Psoas muscle (tissue), 8 donors: ENCODE results near the gene ALK. TPM values are rescaled to one million over a fixed set of nuclear protein-coding genes. Genes with fewer than 3 reads are reported as not detected.
"Not testable (repeated sequence)": the region's sequence is repeated elsewhere in the genome, so short reads cannot be mapped to it uniquely, and the experiment has no call there.

Source experiments
- ATAC-seq, 4 donors: fragments of 200-7000 bp; cut with Tn5 transposase; one replicate each; pipeline ENCODE4 v1.9.1; 2020; ENCODE audit warnings: moderate library complexity in 3 of 4, mild to moderate bottlenecking in 2 of 4
- DNase-seq, 2 donors: peaks; one replicate each; pipeline ENCODE4 v3.0.0-alpha.2; 2020
- H3K27ac ChIP-seq: fragments of 200-600 bp; one replicate; pipeline ENCODE4 v1.8.0; 2022
- H3K27me3 ChIP-seq, 3 donors: fragments of 200-600 bp in 1 of 3; one replicate each; pipeline versions ENCODE4 v1.6.1 to v1.8.0; 2013 to 2022; ENCODE audit warnings: low read length in 2 of 3, mild to moderate bottlenecking in 2 of 3, moderate library complexity in 1 of 3; ENCODE audit not compliant: insufficient read depth in 3 of 3
- H3K36me3 ChIP-seq, 2 donors: fragments of 200-600 bp in 1 of 2; one replicate each; pipeline versions ENCODE4 v1.6.1 to v1.8.0; 2013 to 2022; ENCODE audit warnings: low read depth in 1 of 2, mild to moderate bottlenecking in 1 of 2, moderate library complexity in 1 of 2; ENCODE audit not compliant: insufficient read depth in 1 of 2
- H3K4me1 ChIP-seq: fragments of 200-600 bp; one replicate; pipeline ENCODE4 v1.8.0; 2022
- H3K4me3 ChIP-seq: fragments of 200-600 bp; one replicate; pipeline ENCODE4 v1.8.0; 2022; ENCODE audit warnings: mild to moderate bottlenecking
- H3K9me3 ChIP-seq: fragments of 200-600 bp; one replicate; pipeline ENCODE4 v1.8.0; 2022
- WGBS, 3 donors: extraction: QIAGEN DNeasy Blood & Tissue Kit; methylation state at CpG; one replicate each; pipeline versions ENCODE4 v1.1.6 to v1.1.7; 2013; 5-methylcytosine and 5-hydroxymethylcytosine counted together
- intact Hi-C, 2 donors: fragments of 100-400 bp; cut with DNase I; formaldehyde crosslinking; loops; one replicate each; pipeline versions ENCODE4 v1.11.0 to v1.14.2; 2022
- polyA plus RNA-seq, 3 donors: library from polyadenylated mRNA; stranded (reverse); fragments of 200-250 nt; gene quantifications; one replicate each; pipeline ENCODE4 v1.2.3, GENCODE V29; 2013
- total RNA-seq, 4 donors: library from RNA; stranded (reverse); fragmentation: NEBNext Ultra II Directional in 2 of 4; extraction: Animal tissue kit (Norgen Biotek cat#: 25700) in 2 of 4; gene quantifications; one replicate each; pipeline versions ENCODE4 v1.2.1 to v1.2.4, GENCODE V29; 2021 to 2023
- TF ChIP-seq, protein P1 (sequence below): fragments of 200-600 bp; IDR thresholded peaks from one replicate; pipeline ENCODE4 v1.8.0; 2022; ENCODE audit warnings: antibody characterized with exemption
- donor health status: healthy with polysubstance abuse.
- donor health status: DM: no; HTN: no; CAD: no; lungs with moderate emphysema.
- donor health status: Bipolar disorder and iron deficiency.
- donor health status: healthy.
- donor health status: DM: yes; HTN: yes; CAD: no.
- donor health status: DM: no; HTN: no; CAD: no.
- donor health status: DM: no; HTN: no; CAD: no.
- donor health status: DM: yes; HTN: yes; CAD: no.

Gene ALK
- total and polyA plus RNA-seq, 7 donors, result 0.03 to 0.32 (median 0.08) TPM; not detected in 2

DNA sequence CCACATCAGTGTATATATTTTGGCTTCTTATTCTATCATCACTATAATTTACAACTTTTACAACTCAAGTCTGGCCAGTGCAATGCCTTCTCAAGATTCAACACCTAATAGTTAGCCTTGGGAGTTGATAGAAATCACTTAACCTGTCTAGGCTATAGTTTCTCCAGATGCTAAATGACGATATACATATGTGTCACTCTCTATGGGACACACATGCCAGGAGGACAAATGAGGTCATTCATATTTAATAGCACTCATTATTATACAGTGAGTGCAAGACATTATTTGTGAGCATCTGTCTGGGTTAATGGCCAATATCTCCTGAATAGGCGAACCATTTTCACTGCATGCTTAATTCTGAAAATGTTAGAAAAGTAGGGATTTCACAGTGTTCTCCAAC, 89.8 kb downstream of the ALK start:
- Histone ChIP-seq H3K36me3 (no peaks in the 10 kb centered on the region), H3K27ac (no peak overlapping the region), H3K27me3 (peaks cover 0 to 3% (median 0%) of the 10 kb centered on the region in 3 donors), H3K4me3 (no peak overlapping the region), H3K9me3 (peaks cover under 1% of the 10 kb centered on the region), H3K4me1 (no peaks in the 10 kb centered on the region)
- intact Hi-C loops, result no loop called here
- DNase-seq (no peak), ATAC-seq (no peak)
- 70 to 75% (median 73%) methylated on average over 2 of the region's 2 CpGs for WGBS, 3 donors
- TF ChIP-seq, protein P1, sequence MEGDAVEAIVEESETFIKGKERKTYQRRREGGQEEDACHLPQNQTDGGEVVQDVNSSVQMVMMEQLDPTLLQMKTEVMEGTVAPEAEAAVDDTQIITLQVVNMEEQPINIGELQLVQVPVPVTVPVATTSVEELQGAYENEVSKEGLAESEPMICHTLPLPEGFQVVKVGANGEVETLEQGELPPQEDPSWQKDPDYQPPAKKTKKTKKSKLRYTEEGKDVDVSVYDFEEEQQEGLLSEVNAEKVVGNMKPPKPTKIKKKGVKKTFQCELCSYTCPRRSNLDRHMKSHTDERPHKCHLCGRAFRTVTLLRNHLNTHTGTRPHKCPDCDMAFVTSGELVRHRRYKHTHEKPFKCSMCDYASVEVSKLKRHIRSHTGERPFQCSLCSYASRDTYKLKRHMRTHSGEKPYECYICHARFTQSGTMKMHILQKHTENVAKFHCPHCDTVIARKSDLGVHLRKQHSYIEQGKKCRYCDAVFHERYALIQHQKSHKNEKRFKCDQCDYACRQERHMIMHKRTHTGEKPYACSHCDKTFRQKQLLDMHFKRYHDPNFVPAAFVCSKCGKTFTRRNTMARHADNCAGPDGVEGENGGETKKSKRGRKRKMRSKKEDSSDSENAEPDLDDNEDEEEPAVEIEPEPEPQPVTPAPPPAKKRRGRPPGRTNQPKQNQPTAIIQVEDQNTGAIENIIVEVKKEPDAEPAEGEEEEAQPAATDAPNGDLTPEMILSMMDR, result no peak

GRCh38 chr2:29829841-29830240, 91.5 kb downstream of the ALK start:
- no peak for DNase-seq
- Histone ChIP-seq H3K36me3 (no peaks in the 10 kb centered on the region), H3K27me3 (peaks cover 0 to 3% (median 0%) of the 10 kb centered on the region in 3 donors), H3K4me3 (no peak overlapping the region), H3K9me3 (no peaks in the 10 kb centered on the region), H3K4me1 (no peaks in the 10 kb centered on the region), H3K27ac (no peak overlapping the region)
- TF ChIP-seq, protein P1, result no peak
- intact Hi-C loops, result no loop called here
- ATAC-seq, result no peak
- 15 to 39% (median 25%) methylated on average over 2 of the region's 2 CpGs for WGBS, 3 donors

- intact Hi-C loops, H3K9me3 ChIP-seq, H3K4me1 ChIP-seq, DNase-seq, H3K4me3 ChIP-seq, H3K36me3 ChIP-seq, ATAC-seq, H3K27ac ChIP-seq, H3K27me3 ChIP-seq: not testable (repeated sequence)
- WGBS, 3 donors, result 71 to 93% (median 71%) methylated on average over 1 of the region's 1 CpG
Measured at GRCh38 chr2:29824145-29824544, 97.2 kb downstream of the ALK start.

GRCh38 chr2:29821591-29821990, 99.8 kb downstream of the ALK start:
- no peak for DNase-seq
- no peak for ATAC-seq
- Histone ChIP-seq H3K4me1 (no peaks in the 10 kb centered on the region), H3K36me3 (no peaks in the 10 kb centered on the region), H3K27me3 (no peaks in the 10 kb centered on the region), H3K27ac (no peak overlapping the region), H3K9me3 (no peaks in the 10 kb centered on the region), H3K4me3 (no peak overlapping the region)
- intact Hi-C loops, result no loop called here
- TF ChIP-seq, protein P1, result no peak
- WGBS, 3 donors, result 34 to 45% (median 37%) methylated on average over 2 of the region's 2 CpGs

- TF ChIP-seq, protein P1, result no peak
- Histone ChIP-seq H3K4me3 (no peak overlapping the region), H3K36me3 (no peaks in the 10 kb centered on the region), H3K27me3 (no peaks in the 10 kb centered on the region), H3K4me1 (no peaks in the 10 kb centered on the region), H3K27ac (no peak overlapping the region), H3K9me3 (no peaks in the 10 kb centered on the region)
- ATAC-seq (no peak), DNase-seq (no peak)
- intact Hi-C loops, result no loop called here
Measured at GRCh38 chr2:29819570-29819969, 101.8 kb downstream of the ALK start.
